A549 treated with CORT108297 at 1 μM for 4 hours (cell line): ENCODE data around the gene CARD16. TPM values are rescaled to one million over a fixed set of nuclear protein-coding genes. Genes with fewer than 3 reads are reported as not detected.

Experiments used
- total RNA-seq: library from RNA; stranded (reverse); fragments of 200-300 nt; extraction: Qiagen RNA extraction; gene quantifications from 5 replicates; pipeline ENCODE4 v1.2.3, GENCODE V29; 2022

CARD16 gene
- 0.23 to 0.37 TPM in 2 of 5 replicates, not detected in the others for total RNA-seq

GRCh38 chr11:105044557-105045524 is at the start of gene CARD16:
Gene CARD16, minus strand, starts transcription at chr11:105045335. Its CDS starts 38 bp downstream, at chr11:105045297.

GRCh38 chr11:105034813-105035620 is 10.1 kb downstream of the CARD16 start, which contains the start of gene CASP1:
Gene CASP1, minus strand, starts transcription at chr11:105035144. Its CDS starts 31 bp downstream, at chr11:105035113.

DNA sequence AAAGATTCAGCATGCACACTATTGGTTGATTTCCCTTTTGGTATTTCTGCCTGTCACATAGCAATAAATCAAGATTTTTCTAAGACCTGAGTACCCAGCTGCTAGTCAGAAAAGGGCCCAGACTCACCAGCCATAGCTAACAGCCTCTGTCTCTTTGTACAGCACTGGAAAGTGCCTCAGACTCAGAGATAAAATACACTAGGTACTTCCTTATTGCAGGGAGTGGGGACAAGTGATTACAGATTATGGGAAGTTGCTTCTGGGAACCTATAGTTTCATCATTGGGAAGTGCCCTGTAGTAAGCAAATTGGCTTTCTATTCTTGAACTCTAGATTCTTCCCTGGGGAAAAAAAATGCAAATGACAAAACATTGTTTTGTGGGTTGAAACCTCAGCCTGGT is 22.1 kb downstream of the CARD16 start, which contains the start of gene CASP5:
Gene CASP5 (minus strand): TSS at position 166 of the 400 bp plus-strand sequence. CDS start 32 bp downstream, at position 134.

Other genes with a start within 250 kb of the CARD16 start
- not detected in 5 replicates for gene CASP12, start 146.9 kb downstream of the CARD16 start, total RNA-seq
- gene CASP4, start 76.8 kb downstream of the CARD16 start, total RNA-seq, result 4.1 to 7.9 TPM (median 5.0 TPM) in 5 replicates
- not detected in 5 replicates for gene CASP5, start 22.2 kb downstream of the CARD16 start, total RNA-seq
- gene CASP1, start 10.2 kb downstream of the CARD16 start, total RNA-seq, result 0.13 to 0.52 TPM (median 0.32 TPM) in 4 of 5 replicates, not detected in the other
- not detected in 5 replicates for gene CARD18, start 94.4 kb upstream of the CARD16 start, total RNA-seq